ENCODE data around the gene PLA2G4F. TPM values are rescaled to one million over a fixed set of nuclear protein-coding genes. Genes with fewer than 3 reads are reported as not detected.

The PLA2G4F gene
- total RNA-seq, 4 donors from 2014 or later: 7.4 to 45.2 (median 36.6) TPM

DNA sequence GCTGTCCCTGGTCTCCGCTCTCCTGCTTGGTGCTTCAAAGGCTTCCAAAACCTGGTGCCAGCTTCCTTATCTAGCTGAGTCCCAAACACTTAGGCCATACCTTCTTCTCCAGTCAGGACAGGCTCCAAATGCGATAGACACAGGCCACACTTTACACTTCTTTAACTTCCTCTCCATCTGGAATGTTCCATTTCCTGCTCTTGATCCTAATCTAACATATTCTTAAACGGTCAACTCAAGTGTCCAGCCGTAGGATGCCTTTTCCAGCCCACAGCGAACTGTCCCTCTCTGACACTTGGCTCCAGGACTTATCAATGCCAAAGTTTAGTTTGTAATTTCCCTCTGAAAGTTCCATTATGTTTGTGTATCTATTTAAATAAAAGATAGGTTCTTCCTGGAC, 19.2 kb upstream of the PLA2G4F start:
- Histone ChIP-seq H3K4me1 (no peaks in the 10 kb centered on the region), H3K36me3 (peaks cover 0 to 91% (median 0%) of the 10 kb centered on the region in 3 donors), H3K9me3 (no peaks in the 10 kb centered on the region), H3K27me3 (no peaks in the 10 kb centered on the region), H3K4me3 (no peak overlapping the region), H3K27ac (no peak overlapping the region)
- TF ChIP-seq, protein P1, sequence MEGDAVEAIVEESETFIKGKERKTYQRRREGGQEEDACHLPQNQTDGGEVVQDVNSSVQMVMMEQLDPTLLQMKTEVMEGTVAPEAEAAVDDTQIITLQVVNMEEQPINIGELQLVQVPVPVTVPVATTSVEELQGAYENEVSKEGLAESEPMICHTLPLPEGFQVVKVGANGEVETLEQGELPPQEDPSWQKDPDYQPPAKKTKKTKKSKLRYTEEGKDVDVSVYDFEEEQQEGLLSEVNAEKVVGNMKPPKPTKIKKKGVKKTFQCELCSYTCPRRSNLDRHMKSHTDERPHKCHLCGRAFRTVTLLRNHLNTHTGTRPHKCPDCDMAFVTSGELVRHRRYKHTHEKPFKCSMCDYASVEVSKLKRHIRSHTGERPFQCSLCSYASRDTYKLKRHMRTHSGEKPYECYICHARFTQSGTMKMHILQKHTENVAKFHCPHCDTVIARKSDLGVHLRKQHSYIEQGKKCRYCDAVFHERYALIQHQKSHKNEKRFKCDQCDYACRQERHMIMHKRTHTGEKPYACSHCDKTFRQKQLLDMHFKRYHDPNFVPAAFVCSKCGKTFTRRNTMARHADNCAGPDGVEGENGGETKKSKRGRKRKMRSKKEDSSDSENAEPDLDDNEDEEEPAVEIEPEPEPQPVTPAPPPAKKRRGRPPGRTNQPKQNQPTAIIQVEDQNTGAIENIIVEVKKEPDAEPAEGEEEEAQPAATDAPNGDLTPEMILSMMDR (IDR thresholded peaks at IDR 0.05): no peak
- TF ChIP-seq POLR2A (IDR thresholded peaks at IDR 0.05): no peak
- DNase-seq: no peak

DNA sequence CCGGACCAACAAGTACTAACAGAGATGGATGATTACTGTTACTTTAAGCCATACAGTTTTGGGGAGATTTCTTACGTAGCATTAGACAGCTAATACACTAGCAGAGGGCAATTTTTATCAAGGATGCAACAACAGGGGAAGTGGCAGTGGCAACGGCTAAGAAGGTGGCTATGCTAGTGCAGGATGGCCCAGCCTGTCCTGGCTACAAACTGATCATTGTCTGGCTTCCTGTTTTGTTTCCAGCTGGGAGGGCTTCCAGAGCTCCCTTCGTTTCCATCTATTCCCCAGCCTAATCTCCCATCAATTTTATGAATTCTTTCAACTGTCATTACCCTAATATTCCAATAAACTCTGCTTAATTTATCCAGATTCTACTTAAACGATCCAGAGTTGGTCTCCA, 16.0 kb upstream of the PLA2G4F start:
- TF ChIP-seq, protein P1 (IDR thresholded peaks at IDR 0.05): no peak
- TF ChIP-seq POLR2A (IDR thresholded peaks at IDR 0.05): no peak
- H3K9me3 ChIP-seq: no peaks in the 10 kb centered on the region
- no peaks in the 10 kb centered on the region for H3K4me1 ChIP-seq
- no peak for DNase-seq
- no peak overlapping the region for H3K4me3 ChIP-seq
- no peaks in the 10 kb centered on the region for H3K27me3 ChIP-seq
- H3K36me3 ChIP-seq: peaks cover 0 to 93% (median 0%) of the 10 kb centered on the region in 3 donors
- H3K27ac ChIP-seq: no peak overlapping the region

DNA sequence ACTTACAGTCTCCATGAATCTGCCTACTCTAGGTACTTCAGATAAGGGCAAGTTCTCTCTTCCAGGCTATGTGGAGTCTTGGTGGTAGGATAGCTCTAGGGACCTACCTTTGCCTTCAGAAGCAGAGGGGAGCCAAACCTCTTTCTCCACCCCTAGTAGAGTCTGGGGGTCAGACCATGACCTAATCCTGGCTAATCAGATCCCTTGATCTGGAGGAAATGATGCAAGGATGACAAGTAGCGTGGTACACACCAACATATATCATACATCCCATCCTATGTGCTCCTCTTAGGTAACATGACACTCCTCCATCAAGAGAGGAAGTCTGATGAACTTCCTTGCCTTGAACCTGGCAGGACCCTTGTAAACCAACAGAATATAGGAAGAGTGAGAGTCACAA, 15.4 kb upstream of the PLA2G4F start:
- no peak overlapping the region for H3K4me3 ChIP-seq
- H3K27ac ChIP-seq: no peak overlapping the region
- peaks cover 0 to 93% (median 2%) of the 10 kb centered on the region in 3 donors for H3K36me3 ChIP-seq
- DNase-seq: no peak
- TF ChIP-seq, protein P1 (IDR thresholded peaks at IDR 0.05): no peak
- TF ChIP-seq POLR2A (IDR thresholded peaks at IDR 0.05): no peak
- H3K27me3 ChIP-seq: no peaks in the 10 kb centered on the region
- no peaks in the 10 kb centered on the region for H3K9me3 ChIP-seq
- no peaks in the 10 kb centered on the region for H3K4me1 ChIP-seq

DNA sequence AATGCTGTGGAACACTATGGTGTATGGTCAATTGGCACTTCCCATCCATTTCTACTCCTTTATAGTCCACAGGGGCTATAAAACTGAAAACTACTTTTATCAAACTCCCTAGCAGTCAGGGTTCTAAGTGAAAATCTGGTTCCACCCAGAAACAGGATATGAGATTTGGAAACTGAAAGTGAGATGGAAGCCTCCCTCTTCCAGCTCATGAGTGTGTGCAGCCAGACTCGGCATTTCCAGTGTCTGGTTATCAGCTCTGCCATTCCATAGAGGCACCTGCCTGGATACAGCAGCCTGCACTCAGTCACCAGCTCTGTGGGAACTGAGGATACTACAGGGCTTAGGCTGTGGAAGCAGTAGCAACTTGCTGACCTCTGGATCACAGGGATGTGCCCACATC, 14.7 kb upstream of the PLA2G4F start:
- H3K27ac ChIP-seq: peak overlapping the region in 1 of 4 donors; percentile 19
- TF ChIP-seq POLR2A (IDR thresholded peaks at IDR 0.05): no peak
- TF ChIP-seq, protein P1 (IDR thresholded peaks at IDR 0.05): no peak
- H3K4me3 ChIP-seq: no peak overlapping the region
- H3K27me3 ChIP-seq: no peaks in the 10 kb centered on the region
- peaks cover 0 to 93% (median 3%) of the 10 kb centered on the region in 3 donors for H3K36me3 ChIP-seq
- no peaks in the 10 kb centered on the region for H3K4me1 ChIP-seq
- no peaks in the 10 kb centered on the region for H3K9me3 ChIP-seq
- no peak for DNase-seq

DNA sequence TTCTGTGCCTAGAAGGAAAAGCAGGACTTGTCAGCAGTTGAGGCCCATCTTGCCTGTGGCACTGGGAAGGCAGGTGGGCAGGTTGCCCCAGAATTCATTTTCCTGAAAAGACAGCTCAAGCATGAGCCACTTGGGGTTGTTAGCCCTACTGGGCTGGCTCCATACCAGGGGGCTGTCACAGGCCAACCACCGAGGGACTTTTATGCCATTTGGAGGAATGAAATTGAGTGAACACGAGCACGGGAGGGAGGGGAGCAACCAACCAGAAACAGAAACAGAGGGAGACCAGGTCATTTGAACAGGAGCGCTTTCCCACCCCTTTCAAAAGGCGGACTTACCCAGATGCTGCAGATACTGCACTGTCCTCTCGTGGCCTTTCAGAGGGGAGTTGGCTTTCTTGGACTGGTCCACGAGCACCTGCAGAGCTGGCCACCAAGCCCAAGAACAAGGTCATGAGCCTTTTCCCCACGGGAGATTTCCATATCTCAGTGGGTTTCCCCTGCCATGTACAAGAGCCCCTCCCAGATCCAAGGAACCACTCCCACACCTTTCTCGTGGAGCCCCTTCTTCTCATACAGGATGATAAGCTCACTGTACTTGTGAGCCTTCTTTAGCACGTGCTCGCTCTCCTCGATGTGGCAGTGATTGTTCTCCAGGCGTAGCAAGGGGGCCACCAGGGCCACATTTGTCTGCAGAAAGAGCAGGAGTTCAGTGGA, 9.9 kb upstream of the PLA2G4F start:
- DNase-seq: peak in 1 of 3 donors; percentile 23
- no peaks in the 10 kb centered on the region for H3K4me1 ChIP-seq
- H3K36me3 ChIP-seq: peaks cover 0 to 93% (median 10%) of the 10 kb centered on the region in 3 donors
- no peak overlapping the region for H3K27ac ChIP-seq
- H3K4me3 ChIP-seq: no peak overlapping the region
- no peaks in the 10 kb centered on the region for H3K27me3 ChIP-seq
- H3K9me3 ChIP-seq: no peaks in the 10 kb centered on the region
- TF ChIP-seq, protein P1 (IDR thresholded peaks at IDR 0.05): no peak
- TF ChIP-seq POLR2A (IDR thresholded peaks at IDR 0.05): no peak
